Activated CD8-positive, alpha-beta T cell treated with anti-CD3 and anti-CD28 coated beads for 36 hours (primary cell): ENCODE data around the gene IL2RA. TPM values are rescaled to one million over a fixed set of nuclear protein-coding genes. Genes with fewer than 3 reads are reported as not detected.

Experiments
- ATAC-seq: fragments of 200-7000 bp; cut with Tn5 transposase; one replicate; pipeline ENCODE4 v1.10.0; 2021; ENCODE audit warnings: mild to moderate bottlenecking, moderate library complexity
- CTCF ChIA-PET: fragments of 350-600 bp; sonication (Branson Sonifier 250); formaldehyde crosslinking; loops from one replicate; lab custom pipeline; 2021; ENCODE audit warnings: antibody characterized with exemption; lab: Charles Lee
- POLR2A ChIA-PET: fragments of 350-600 bp; sonication (Branson Sonifier 250); formaldehyde crosslinking; loops from one replicate; lab custom pipeline; 2021; ENCODE audit warnings: antibody characterized with exemption; lab: Charles Lee
- DNase-seq: peaks from one replicate; pipeline ENCODE4 v3.0.0-alpha.2; 2020
- H3K27ac Mint-ChIP-seq: one replicate; pipeline ENCODE4 v1.8.0; 2021; ENCODE audit warnings: mild to moderate bottlenecking, mixed read lengths
- H3K27me3 Mint-ChIP-seq: one replicate; pipeline ENCODE4 v1.8.0; 2021; ENCODE audit warnings: mixed read lengths
- H3K36me3 Mint-ChIP-seq: one replicate; pipeline ENCODE4 v1.8.0; 2021; ENCODE audit warnings: low read depth, mixed read lengths
- H3K4me1 Mint-ChIP-seq: one replicate; pipeline ENCODE4 v1.8.0; 2021; ENCODE audit warnings: low read depth, mixed read lengths
- H3K4me3 Mint-ChIP-seq: one replicate; pipeline ENCODE4 v1.8.0; 2021; ENCODE audit warnings: mild to moderate bottlenecking, moderate library complexity, mixed read lengths
- H3K9me3 Mint-ChIP-seq: one replicate; pipeline ENCODE4 v1.8.0; 2021; ENCODE audit warnings: mixed read lengths
- intact Hi-C: fragments of 100-400 bp; cut with micrococcal nuclease; formaldehyde crosslinking; loops from one replicate; pipeline ENCODE4 v1.10.0; 2022
- total RNA-seq, 2 experiments: library from RNA; stranded (reverse); gene quantifications; one replicate each; pipeline ENCODE4 v1.2.3, GENCODE V29; 2021
- TF ChIP-seq, protein P1 (sequence below): fragments of 200-600 bp; IDR thresholded peaks from one replicate; pipeline ENCODE4 v1.8.0; 2022; ENCODE audit warnings: antibody characterized with exemption, mild to moderate bottlenecking

Gene IL2RA
- total RNA-seq, 2 experiments from 2014 or later, result 868 to 874 TPM

DNA sequence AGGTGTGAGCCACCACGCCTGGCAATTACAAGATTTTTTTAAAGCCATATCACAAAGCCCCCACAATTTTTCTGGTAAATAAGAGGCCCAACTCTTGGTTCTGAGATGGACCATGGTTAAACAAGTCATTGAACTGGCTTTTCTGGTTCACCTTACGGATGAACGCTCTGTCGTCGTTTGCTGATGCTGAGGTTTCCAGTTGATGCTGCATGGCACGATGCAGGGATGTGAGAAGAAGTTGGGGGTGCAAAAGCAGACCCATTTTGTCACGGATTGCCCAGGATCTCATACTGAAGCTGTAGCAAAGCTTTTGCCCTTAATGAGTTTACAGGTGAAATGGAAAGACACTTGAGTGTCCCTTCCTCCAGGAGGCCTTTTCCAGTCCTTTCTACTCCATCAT is 2.0 kb upstream of the IL2RA start:
- ATAC-seq, result no peak

DNA sequence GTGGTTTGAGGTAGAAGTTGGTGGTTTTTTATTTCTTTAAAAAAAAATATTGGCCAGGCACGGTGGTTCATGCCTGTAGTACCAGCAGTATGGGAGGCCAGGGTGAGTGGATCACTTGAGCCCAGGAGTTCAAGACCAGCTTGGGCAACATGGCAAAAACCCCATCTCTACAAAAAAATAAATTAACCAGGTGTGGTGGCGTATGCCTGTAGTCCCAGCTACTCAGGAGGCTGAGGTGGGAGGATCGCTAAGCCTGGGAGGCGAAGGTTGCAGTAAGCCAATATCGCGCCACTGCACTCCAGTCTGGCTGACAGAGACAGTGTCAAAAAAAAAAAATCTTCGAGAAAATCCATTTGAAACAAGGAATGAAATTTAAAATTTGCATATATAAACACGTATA is 1.1 kb downstream of the IL2RA start:
- peak overlapping the region; percentile 99 for H3K27ac Mint-ChIP-seq
- ChIA-PET POLR2A (interaction anchor here (0.6 to 29.2 kb wide), 14 partner anchors 8 to 523 kb away, joined by 3 to 846 read pairs (median 4); no protein-coding TSS in a partner anchor), CTCF (interaction anchor here (1.1 to 3.1 kb wide), 3 partner anchors 10 to 47 kb away, joined by 3 to 35 read pairs (median 5); no protein-coding TSS in a partner anchor)
- peaks cover 64% of the 10 kb centered on the region for H3K36me3 Mint-ChIP-seq
- intact Hi-C loops, result no loop called here
- peak overlapping the region; percentile 94 for H3K4me3 Mint-ChIP-seq
- peaks cover 55% of the 10 kb centered on the region for H3K4me1 Mint-ChIP-seq
- H3K9me3 Mint-ChIP-seq, result no peaks in the 10 kb centered on the region
- H3K27me3 Mint-ChIP-seq, result no peaks in the 10 kb centered on the region
- ATAC-seq (no peak), DNase-seq (no peak)
- TF ChIP-seq, protein P1, sequence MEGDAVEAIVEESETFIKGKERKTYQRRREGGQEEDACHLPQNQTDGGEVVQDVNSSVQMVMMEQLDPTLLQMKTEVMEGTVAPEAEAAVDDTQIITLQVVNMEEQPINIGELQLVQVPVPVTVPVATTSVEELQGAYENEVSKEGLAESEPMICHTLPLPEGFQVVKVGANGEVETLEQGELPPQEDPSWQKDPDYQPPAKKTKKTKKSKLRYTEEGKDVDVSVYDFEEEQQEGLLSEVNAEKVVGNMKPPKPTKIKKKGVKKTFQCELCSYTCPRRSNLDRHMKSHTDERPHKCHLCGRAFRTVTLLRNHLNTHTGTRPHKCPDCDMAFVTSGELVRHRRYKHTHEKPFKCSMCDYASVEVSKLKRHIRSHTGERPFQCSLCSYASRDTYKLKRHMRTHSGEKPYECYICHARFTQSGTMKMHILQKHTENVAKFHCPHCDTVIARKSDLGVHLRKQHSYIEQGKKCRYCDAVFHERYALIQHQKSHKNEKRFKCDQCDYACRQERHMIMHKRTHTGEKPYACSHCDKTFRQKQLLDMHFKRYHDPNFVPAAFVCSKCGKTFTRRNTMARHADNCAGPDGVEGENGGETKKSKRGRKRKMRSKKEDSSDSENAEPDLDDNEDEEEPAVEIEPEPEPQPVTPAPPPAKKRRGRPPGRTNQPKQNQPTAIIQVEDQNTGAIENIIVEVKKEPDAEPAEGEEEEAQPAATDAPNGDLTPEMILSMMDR, result no peak

More for the DNA sequence above, 2.0 kb upstream of the IL2RA start:
- Mint-ChIP-seq H3K27me3 (no peaks in the 10 kb centered on the region), H3K9me3 (no peaks in the 10 kb centered on the region), H3K27ac (no peak overlapping the region), H3K4me3 (no peak overlapping the region), H3K4me1 (peaks cover 60% of the 10 kb centered on the region), H3K36me3 (peaks cover 33% of the 10 kb centered on the region)
- CTCF ChIA-PET, result interaction anchor here (2.8 to 3.1 kb wide), 2 partner anchors 9 to 23 kb away, joined by 10 to 35 read pairs; no protein-coding TSS in a partner anchor
- no peak for DNase-seq
- TF ChIP-seq, protein P1, result no peak
- POLR2A ChIA-PET, result interaction anchor here (0.6 to 29.2 kb wide), 5 partner anchors 8 to 87 kb away, joined by 3 to 846 read pairs (median 9); partner anchors contain the start of gene IL15RA
- intact Hi-C loops, result no loop called here

DNA sequence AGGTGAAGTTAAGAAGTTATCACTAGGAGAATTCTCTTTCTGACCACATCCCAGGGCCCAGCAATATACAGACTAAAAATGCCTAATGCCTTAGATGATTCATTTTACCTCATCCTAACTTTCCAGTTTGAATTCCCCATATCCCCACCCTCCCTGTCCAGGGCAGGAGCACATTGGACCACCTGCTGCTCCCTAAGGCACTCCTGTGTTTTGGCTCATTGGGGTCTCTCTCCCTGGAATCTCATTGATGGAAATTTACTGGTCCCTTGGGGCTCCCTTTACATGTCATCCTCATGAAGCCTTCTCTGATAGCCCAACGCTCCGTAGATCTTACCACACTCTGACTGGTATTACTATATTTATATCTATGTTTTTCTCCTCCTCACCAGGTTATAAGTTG is 2.7 kb downstream of the IL2RA start:
- Mint-ChIP-seq H3K9me3 (no peaks in the 10 kb centered on the region), H3K4me3 (peak overlapping the region; percentile 94), H3K27ac (peak overlapping the region; percentile 99), H3K36me3 (peaks cover 73% of the 10 kb centered on the region), H3K4me1 (peaks cover 50% of the 10 kb centered on the region), H3K27me3 (no peaks in the 10 kb centered on the region)
- no peak for DNase-seq
- POLR2A ChIA-PET, result interaction anchor here (1.5 to 29.2 kb wide), 7 partner anchors 9 to 45 kb away, joined by 4 to 846 read pairs (median 39); no protein-coding TSS in a partner anchor
- CTCF ChIA-PET, result interaction anchor here (1.0 kb wide), 1 partner anchor 27 kb away, joined by 4 read pairs; no protein-coding TSS in a partner anchor
- ATAC-seq, result no peak
- intact Hi-C loops, result loop anchor here (1.0 to 10.0 kb wide), 2 partner anchors 10 to 525 kb away; partner anchors contain the start of gene PRKCQ
- TF ChIP-seq, protein P1, result no peak

DNA sequence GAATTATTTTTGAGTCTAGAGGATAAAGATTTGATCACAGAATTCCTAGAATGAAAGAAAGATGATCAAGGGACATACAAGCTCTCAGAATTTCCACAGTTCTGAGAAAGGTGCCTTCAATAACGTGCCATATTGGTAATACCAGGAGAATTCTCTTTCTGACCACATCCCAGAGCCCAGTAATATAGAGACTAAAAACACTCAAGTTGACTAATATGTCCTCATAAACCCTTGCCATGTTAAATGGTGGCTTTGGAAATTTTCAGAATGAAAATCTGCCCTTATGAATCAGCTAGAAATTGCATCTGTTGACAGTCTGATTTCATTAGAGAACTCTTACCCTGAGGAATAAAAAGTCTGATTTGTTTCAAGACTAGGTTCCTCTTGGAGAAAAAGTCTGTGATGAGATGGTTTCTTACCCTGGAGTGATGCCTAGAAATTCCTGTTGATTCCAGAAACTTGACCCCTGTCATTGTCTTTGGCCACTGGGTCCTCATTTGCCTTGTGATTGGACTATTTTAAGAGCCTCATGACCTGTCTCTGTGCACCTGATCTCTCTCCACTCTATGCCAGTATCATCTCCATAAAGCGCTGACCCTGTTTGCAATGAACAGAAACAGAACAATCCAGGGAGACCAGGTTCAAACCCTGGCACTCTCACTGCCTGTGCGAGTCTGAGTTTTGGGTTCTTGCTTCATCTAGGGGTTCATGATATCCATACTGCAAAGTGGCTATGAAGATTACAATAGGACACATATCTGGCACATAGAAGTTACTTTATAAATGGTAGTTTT is 3.3 kb downstream of the IL2RA start:
- ATAC-seq, result peak; percentile 15
- Mint-ChIP-seq H3K4me3 (peak overlapping the region; percentile 94), H3K27me3 (no peaks in the 10 kb centered on the region), H3K36me3 (peaks cover 79% of the 10 kb centered on the region), H3K4me1 (peaks cover 51% of the 10 kb centered on the region), H3K9me3 (no peaks in the 10 kb centered on the region), H3K27ac (peak overlapping the region; percentile 99)
- TF ChIP-seq, protein P1, result no peak
- POLR2A ChIA-PET, result interaction anchor here (1.0 to 17.2 kb wide), 10 partner anchors 9 to 530 kb away, joined by 3 to 846 read pairs (median 6); partner anchors contain the start of gene IL2RA
- intact Hi-C loops, result loop anchor here (1.0 to 10.0 kb wide), 2 partner anchors 10 to 526 kb away; partner anchors contain the start of gene PRKCQ
- CTCF ChIA-PET, result interaction anchor here (0.8 to 12.1 kb wide), 4 partner anchors 9 to 31 kb away, joined by 3 to 118 read pairs (median 10); no protein-coding TSS in a partner anchor
- DNase-seq, result no peak
